GM12878 (cell line): Measurements from ENCODE around the gene FTO. TPM values are rescaled to one million over a fixed set of nuclear protein-coding genes. Genes with fewer than 3 reads are reported as not detected.

Source experiments
- ATAC-seq: fragments of 200-7000 bp; cut with Tn5 transposase; 3 replicates; pipeline ENCODE4 v1.9.1; 2020; ENCODE audit warnings: mild to moderate bottlenecking, moderate library complexity
- BruUV-seq: library from RNA; stranded (reverse); fragments of 400-500 nt; replicated peaks from 2 replicates; lab custom pipeline; 2021; lab: Mats Ljungman, UMichigan
- CTCF ChIA-PET: fragments of 300-600 bp; sonication (Branson Sonifier 250); formaldehyde crosslinking; extraction: SDS; loops from one replicate; lab custom pipeline; 2021; ENCODE audit warnings: inconsistent platforms; lab: Yijun Ruan, JAX
- POLR2A ChIA-PET: fragments of 350-600 bp; formaldehyde crosslinking; extraction: SDS; loops from one replicate; lab custom pipeline; 2021; ENCODE audit warnings: inconsistent platforms; lab: Charles Lee
- RAD21 ChIA-PET: fragments of 300-600 bp; sonication (Branson Sonifier 250); formaldehyde crosslinking; loops from one replicate; lab custom pipeline; 2023; ENCODE audit warnings: antibody characterized with exemption; ENCODE audit not compliant: unreplicated experiment; lab: Charles Lee
- SMC1A ChIA-PET: fragments of 300-600 bp; sonication (Branson Sonifier 250); formaldehyde crosslinking; loops from one replicate; lab custom pipeline; 2023; ENCODE audit not compliant: unreplicated experiment, uncharacterized antibody; lab: Charles Lee
- DNase-seq: peaks from one replicate; pipeline ENCODE4 v3.0.0-alpha.2; 2011; ENCODE audit warnings: low read depth, low spot score
- FAIRE-seq: peaks from 3 replicates; lab custom pipeline; 2011; peaks lifted over from hg19 to GRCh38; lab: Jason Lieb, UNC
- H2AFZ ChIP-seq: 2 replicates; pipeline ENCODE4 v1.6.0; 2011; ENCODE audit warnings: low read depth, low read length, control low read depth; ENCODE audit not compliant: control insufficient read depth
- H3K27ac ChIP-seq: 2 replicates; pipeline ENCODE4 v1.5.1; 2011; ENCODE audit warnings: control low read depth; ENCODE audit not compliant: control insufficient read depth, insufficient read depth
- H3K27me3 ChIP-seq, 2 experiments: replicated peaks in 1 of 2; 2 replicates each; pipeline versions ENCODE4 v1.6.0 to v1.6.1; 2011; ENCODE audit warnings: low read length in 1 of 2; ENCODE audit not compliant: control insufficient read depth in 2 of 2, insufficient read depth in 2 of 2
- H3K36me3 ChIP-seq, 2 experiments: 2 replicates each; pipeline ENCODE4 v1.5.1; 2011; ENCODE audit warnings: low read length in 1 of 2; ENCODE audit not compliant: control insufficient read depth in 2 of 2, insufficient read depth in 2 of 2
- H3K4me1 ChIP-seq: 2 replicates; pipeline ENCODE4 v1.6.1; 2011; ENCODE audit warnings: mild to moderate bottlenecking, low read length, moderate library complexity, mixed read lengths; ENCODE audit not compliant: control insufficient read depth, insufficient read depth
- H3K4me2 ChIP-seq: 2 replicates; pipeline ENCODE4 v1.6.0; 2011; ENCODE audit warnings: control low read depth; ENCODE audit not compliant: control insufficient read depth, insufficient read depth
- H3K4me3 ChIP-seq: fragments of 200-600 bp; sonication (generic); 2 replicates; pipeline ENCODE4 v1.5.1; 2016
- H3K79me2 ChIP-seq: 2 replicates; pipeline ENCODE4 v1.6.0; 2011; ENCODE audit warnings: low read length; ENCODE audit not compliant: control insufficient read depth, insufficient read depth
- H3K9ac ChIP-seq: 2 replicates; pipeline ENCODE4 v1.8.0; 2011; ENCODE audit warnings: low read length, control low read depth, mixed read lengths; ENCODE audit not compliant: control insufficient read depth, insufficient read depth
- H3K9me3 ChIP-seq: replicated peaks from 3 replicates; pipeline ENCODE4 v1.5.1; 2011; ENCODE audit warnings: mild to moderate bottlenecking, low read length; ENCODE audit not compliant: control insufficient read depth, insufficient read depth
- H4K20me1 ChIP-seq: 2 replicates; pipeline ENCODE4 v1.6.0; 2011; ENCODE audit not compliant: control insufficient read depth, insufficient read depth
- BACH1 ChIP-seq: fragments of 450-650 bp; IDR thresholded peaks from 2 replicates; pipeline ENCODE4 v1.6.1; 2017; ENCODE audit warnings: mild to moderate bottlenecking, borderline replicate concordance
- CBX5 ChIP-seq: sonication (generic); IDR thresholded peaks from 2 replicates; pipeline ENCODE4 v1.6.1; 2016; ENCODE audit warnings: low read depth, moderate library complexity, mild to moderate bottlenecking, inconsistent platforms
- CUX1 ChIP-seq: IDR thresholded peaks from 2 replicates; pipeline ENCODE4 v1.6.1; 2012; ENCODE audit warnings: improper control_type of control experiment, low read depth, low read length; ENCODE audit not compliant: insufficient replicate concordance
- E2F4 ChIP-seq: IDR thresholded peaks from 2 replicates; pipeline ENCODE4 v1.6.1; 2012; ENCODE audit warnings: low read depth, low read length, improper control_type of control experiment
- E2F8 ChIP-seq: fragments of 450-650 bp; IDR thresholded peaks from 2 replicates; pipeline ENCODE4 v1.6.1; 2018; ENCODE audit warnings: mild to moderate bottlenecking, low read depth, moderate library complexity; ENCODE audit not compliant: partially characterized antibody
- EED ChIP-seq: sonication (generic); IDR thresholded peaks from 2 replicates; pipeline ENCODE4 v1.6.1; 2016; ENCODE audit warnings: antibody characterized with exemption, low read depth
- MTA2 ChIP-seq: fragments of 450-650 bp; IDR thresholded peaks from 2 replicates; pipeline ENCODE4 v1.6.1; 2016; ENCODE audit warnings: low read depth, mild to moderate bottlenecking, moderate library complexity
- NFYA ChIP-seq: IDR thresholded peaks from 2 replicates; pipeline ENCODE4 v1.6.1; 2011; ENCODE audit warnings: low read depth, mild to moderate bottlenecking, low read length, improper control_type of control experiment, borderline replicate concordance
- RB1 ChIP-seq: fragments of 450-650 bp; formaldehyde crosslinking; IDR thresholded peaks from 2 replicates; pipeline ENCODE4 v1.6.1; 2017; ENCODE audit warnings: mild to moderate bottlenecking, borderline replicate concordance
- SRF ChIP-seq, 2 experiments: IDR thresholded peaks; 2 replicates each; pipeline ENCODE4 v1.6.1; 2011; ENCODE audit warnings: low read depth in 2 of 2, low read length in 2 of 2, mild to moderate bottlenecking in 1 of 2, moderate library complexity in 1 of 2
- SUPT20H ChIP-seq: IDR thresholded peaks from 2 replicates; pipeline ENCODE4 v1.6.1; 2011; ENCODE audit warnings: low read depth, mild to moderate bottlenecking, low read length, moderate library complexity, borderline replicate concordance; ENCODE audit not compliant: control insufficient read depth
- ZBTB4 ChIP-seq: fragments of 450-650 bp; formaldehyde crosslinking; IDR thresholded peaks from 2 replicates; pipeline ENCODE4 v1.4.0; 2022; ENCODE audit warnings: mild to moderate bottlenecking, moderate library complexity
- WGBS: methylation state at CpG from one replicate; pipeline ENCODE4 v1.1.6; 2016; ENCODE audit warnings: low lambda C conversion rate; ENCODE audit not compliant: insufficient replicate concordance, insufficient coverage; ENCODE audit errors: missing lambda C conversion rate; 5-methylcytosine and 5-hydroxymethylcytosine counted together
- in situ Hi-C: fragments of 300-500 bp; cut with MboI; formaldehyde crosslinking; loops from 9 replicates; pipeline ENCODE4 v1.14.3; 2018; ENCODE audit warnings: mixed read lengths
- intact Hi-C: fragments of 100-400 bp; cut with micrococcal nuclease; formaldehyde crosslinking; loops from one replicate; pipeline ENCODE4 v1.14.2; 2022; ENCODE audit not compliant: unreplicated experiment
- polyA plus RNA-seq, 11 experiments: library from polyadenylated mRNA; depleted of rRNA in 4 of 11; unstranded in 6 of 11; stranded (reverse) in 5 of 11; fragments of >200 nt; fragmentation: Nextera tagmentation in 4 of 11; fragmentation: Illumina TruSeq in 1 of 11; extraction: Ambion mirVana in 4 of 11; extraction: Trizol in 1 of 11; gene quantifications; 1 replicate in 1 of 11; 2 replicates in 10 of 11; pipeline versions ENCODE4 v1.2.1 to v1.2.3, GENCODE V29; 2011 to 2016; ENCODE audit warnings: inconsistent platforms in 2 of 11, missing spikeins in 2 of 11, low read depth in 1 of 11
- total RNA-seq, 4 experiments: library from RNA; depleted of rRNA in 3 of 4; stranded (reverse); fragments of >200 nt in 3 of 4; fragmentation: Illumina TruSeq in 1 of 4; extraction: Trizol in 1 of 4; gene quantifications; 2 replicates each; pipeline versions ENCODE4 v1.2.1 to v1.2.3, GENCODE V29; 2013 to 2021

Gene FTO
- total and polyA plus RNA-seq, 10 of the 15 experiments (the other 5 are each of a cell fraction or from before 2014, with no cell fraction given) = 20.1 to 55.0 (median 47.0) TPM

GRCh38 chr16:54072237-54072636 is 368.3 kb downstream of the FTO start:
- ChIA-PET SMC1A (no interaction called here), POLR2A (no interaction called here), CTCF (no interaction called here), RAD21 (no interaction called here)
- no peak for FAIRE-seq
- H2AFZ ChIP-seq = no peak overlapping the region
- no TSS peak for BruUV-seq
- H3K79me2 ChIP-seq = no peaks in the 10 kb centered on the region
- no peaks in the 10 kb centered on the region for H3K4me1 ChIP-seq
- DNase-seq = no peak
- ATAC-seq = no peak
- no peaks in the 10 kb centered on the region for H3K27me3 ChIP-seq
- no peak overlapping the region for H3K4me3 ChIP-seq
- H3K4me2 ChIP-seq = no peak overlapping the region
- intact Hi-C loops = no loop called here
- in situ Hi-C loops = no loop called here
- H3K9ac ChIP-seq = no peak overlapping the region
- no peaks in the 10 kb centered on the region for H3K36me3 ChIP-seq
- H3K27ac ChIP-seq = no peak overlapping the region
- 87% methylated on average over 6 of the region's 6 CpGs for WGBS
- H4K20me1 ChIP-seq = no peaks in the 10 kb centered on the region
- H3K9me3 ChIP-seq = no peaks in the 10 kb centered on the region
- TF ChIP-seq E2F8 = no peak
- TF ChIP-seq EED = no peak
- TF ChIP-seq CUX1 = no peak
- no peak for TF ChIP-seq E2F4
- TF ChIP-seq BACH1 = no peak
- TF ChIP-seq CBX5 = no peak
- no peak for TF ChIP-seq SRF (IDR thresholded peaks at IDR 0.05; ENCODE audit: low read depth in 2 of 2, low read length in 2 of 2)
- TF ChIP-seq MTA2 = no peak
- no peak for TF ChIP-seq RB1
- TF ChIP-seq ZBTB4 (CRISPR knock-in tag) = no peak
- no peak for TF ChIP-seq SUPT20H
- no peak for TF ChIP-seq NFYA
